Omental fat pad (tissue), 4 donors: ENCODE measurements around the gene ZNF804A. TPM values are rescaled to one million over a fixed set of nuclear protein-coding genes. Genes with fewer than 3 reads are reported as not detected.
"Not testable (repeated sequence)": the region's sequence is repeated elsewhere in the genome, so short reads cannot be mapped to it uniquely, and the experiment has no call there.

ENCODE experiments used
- ATAC-seq: fragments of 150-250 bp; one replicate; pipeline ENCODE4 v1.9.1; 2016; ENCODE audit warnings: mild to moderate bottlenecking, moderate library complexity; ENCODE audit not compliant: low FRiP score
- DNase-seq: peaks from one replicate; pipeline ENCODE4 v3.0.0-alpha.2; 2019; ENCODE audit warnings: low spot score
- total RNA-seq, 4 donors: library from RNA; depleted of rRNA; stranded (reverse); fragments of >200 nt; gene quantifications; one replicate each; pipeline ENCODE4 v1.1.0, GENCODE V29; 2016
- TF ChIP-seq, protein P1 (sequence below), 3 donors: fragments of 450-650 bp; IDR thresholded peaks; one replicate each; pipeline ENCODE4 v1.5.1; 2016 to 2017; ENCODE audit warnings: antibody characterized with exemption in 3 of 3, mild to moderate bottlenecking in 3 of 3, moderate library complexity in 2 of 3

Gene ZNF804A
- total RNA-seq, 4 donors from 2014 or later, result 0.09 to 0.79 (median 0.60) TPM; not detected in 1

DNA sequence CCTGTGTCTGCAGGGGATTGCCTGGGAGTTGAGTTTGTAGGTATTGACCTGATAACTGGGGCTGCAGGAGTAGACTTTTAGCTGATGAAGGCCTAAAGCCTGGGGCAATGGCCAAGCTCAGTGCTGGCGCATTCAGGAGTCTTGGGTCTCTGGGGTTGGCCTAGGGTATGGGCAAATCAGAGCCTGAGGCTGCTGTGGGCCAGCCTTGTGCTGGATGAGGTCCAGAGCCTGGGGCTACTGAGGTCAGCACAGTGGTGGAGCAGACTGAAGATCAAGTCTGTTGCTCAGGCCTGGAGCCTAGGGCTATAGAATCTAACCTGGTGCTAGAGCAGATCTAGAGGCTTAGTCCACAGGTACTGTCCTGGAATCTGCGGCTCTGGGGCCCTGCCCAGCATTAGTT lies 262.4 kb downstream of the ZNF804A start:
- TF ChIP-seq, protein P1, sequence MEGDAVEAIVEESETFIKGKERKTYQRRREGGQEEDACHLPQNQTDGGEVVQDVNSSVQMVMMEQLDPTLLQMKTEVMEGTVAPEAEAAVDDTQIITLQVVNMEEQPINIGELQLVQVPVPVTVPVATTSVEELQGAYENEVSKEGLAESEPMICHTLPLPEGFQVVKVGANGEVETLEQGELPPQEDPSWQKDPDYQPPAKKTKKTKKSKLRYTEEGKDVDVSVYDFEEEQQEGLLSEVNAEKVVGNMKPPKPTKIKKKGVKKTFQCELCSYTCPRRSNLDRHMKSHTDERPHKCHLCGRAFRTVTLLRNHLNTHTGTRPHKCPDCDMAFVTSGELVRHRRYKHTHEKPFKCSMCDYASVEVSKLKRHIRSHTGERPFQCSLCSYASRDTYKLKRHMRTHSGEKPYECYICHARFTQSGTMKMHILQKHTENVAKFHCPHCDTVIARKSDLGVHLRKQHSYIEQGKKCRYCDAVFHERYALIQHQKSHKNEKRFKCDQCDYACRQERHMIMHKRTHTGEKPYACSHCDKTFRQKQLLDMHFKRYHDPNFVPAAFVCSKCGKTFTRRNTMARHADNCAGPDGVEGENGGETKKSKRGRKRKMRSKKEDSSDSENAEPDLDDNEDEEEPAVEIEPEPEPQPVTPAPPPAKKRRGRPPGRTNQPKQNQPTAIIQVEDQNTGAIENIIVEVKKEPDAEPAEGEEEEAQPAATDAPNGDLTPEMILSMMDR (IDR thresholded peaks at IDR 0.05), result no peak
- DNase-seq (no peak), ATAC-seq (no peak)

DNA sequence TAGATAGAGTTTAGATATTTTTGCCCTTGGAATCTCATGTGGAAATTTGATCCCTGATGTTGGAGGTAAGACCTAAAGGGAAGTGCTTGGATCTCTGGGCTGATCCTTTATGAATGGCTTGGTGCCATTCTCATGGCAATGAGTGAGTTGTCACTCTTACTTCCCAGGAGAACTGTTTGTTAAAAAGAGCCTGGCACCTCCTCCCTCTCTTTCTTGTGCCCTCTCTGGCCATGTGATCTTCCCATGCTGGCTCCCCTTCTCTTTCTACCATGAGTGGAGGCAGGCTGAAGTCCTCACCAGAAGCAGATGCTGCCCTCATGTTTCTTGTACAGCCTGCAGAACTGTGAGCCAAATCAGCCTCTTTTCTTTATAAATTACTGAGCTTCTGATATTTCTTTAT lies 276.9 kb downstream of the ZNF804A start:
- ATAC-seq (no peak), DNase-seq (no peak)
- TF ChIP-seq, protein P1 (IDR thresholded peaks at IDR 0.05), result no peak

DNA sequence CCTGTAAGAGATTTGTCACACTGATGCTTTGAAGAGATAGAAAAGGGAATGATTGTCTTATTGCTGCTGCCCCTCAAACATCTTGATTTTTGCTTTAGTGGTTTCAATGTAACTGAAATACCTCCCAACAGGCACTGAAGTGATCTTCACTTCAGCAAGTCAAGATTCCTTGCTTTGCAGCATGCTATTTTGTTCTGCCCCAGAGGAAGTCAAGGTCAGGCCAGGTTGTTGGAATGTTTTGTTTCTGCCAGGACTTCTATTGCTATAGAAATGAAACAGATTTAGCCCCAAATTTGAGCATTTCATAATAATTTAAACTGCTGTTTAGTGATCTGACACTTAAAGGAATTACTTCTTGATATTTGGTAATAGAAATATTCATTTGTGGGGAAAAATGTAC lies 277.6 kb downstream of the ZNF804A start:
- no peak for DNase-seq
- no peak for ATAC-seq
- TF ChIP-seq, protein P1 (IDR thresholded peaks at IDR 0.05), result no peak

DNA sequence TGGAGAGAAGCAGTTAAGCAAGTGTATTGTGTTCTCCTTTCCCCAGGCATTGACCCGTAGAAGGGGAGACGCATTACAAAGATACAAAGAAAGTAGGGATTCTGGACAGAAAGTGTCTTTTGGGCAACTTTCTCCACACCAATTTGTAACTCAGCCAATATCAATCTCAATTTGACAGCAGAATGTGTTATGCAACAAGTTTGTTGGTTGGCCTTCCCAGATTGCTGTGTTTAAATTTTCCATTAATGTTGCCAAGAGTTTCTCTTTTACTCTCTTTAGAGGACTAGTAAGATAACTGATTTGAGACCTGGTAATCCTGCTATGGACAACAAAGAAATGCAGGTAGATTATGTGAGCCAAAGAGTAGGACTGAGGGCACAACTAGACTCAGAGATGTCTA lies 279.6 kb downstream of the ZNF804A start:
- no peak for DNase-seq
- no peak for ATAC-seq
- TF ChIP-seq, protein P1 (IDR thresholded peaks at IDR 0.05), result no peak

DNA sequence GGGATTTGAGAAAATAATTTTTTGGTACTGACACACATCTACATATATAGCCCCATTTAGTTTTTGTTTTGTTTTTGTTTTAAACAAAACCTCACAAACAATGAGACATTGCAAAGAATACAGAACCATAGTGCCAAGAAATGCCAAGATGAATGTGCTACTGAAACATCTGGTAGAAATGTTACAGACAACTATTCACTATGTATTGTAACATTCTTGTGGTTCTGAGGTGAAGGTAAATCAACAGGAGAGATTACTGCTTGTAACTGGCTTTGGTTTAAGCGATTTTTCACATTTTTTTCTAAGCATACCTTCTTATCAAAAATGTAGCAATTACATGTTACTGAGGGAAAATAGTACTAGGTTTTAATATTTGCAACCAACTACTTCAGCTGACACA lies 281.3 kb downstream of the ZNF804A start:
- TF ChIP-seq, protein P1 (IDR thresholded peaks at IDR 0.05), result no peak
- ATAC-seq (no peak), DNase-seq (no peak)

DNA sequence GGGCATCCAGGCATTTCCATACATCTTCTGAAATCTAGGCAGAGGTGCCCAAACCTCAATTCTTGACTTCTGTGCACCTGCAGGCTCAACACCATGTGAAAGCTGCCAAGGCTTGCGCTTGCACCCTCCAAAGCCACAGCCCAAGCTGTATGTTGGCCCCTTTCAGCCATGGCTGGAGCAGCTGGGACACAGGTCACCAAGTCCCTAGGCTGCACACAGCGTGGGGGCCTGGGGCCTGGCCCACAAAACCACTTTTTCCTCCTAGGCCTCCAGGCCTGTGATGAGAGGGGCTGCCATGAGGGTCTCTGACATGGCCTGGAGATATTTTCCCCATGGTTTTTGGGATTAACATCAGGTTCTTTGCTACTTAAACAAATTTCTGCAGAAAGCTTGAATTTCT lies 288.3 kb downstream of the ZNF804A start:
- DNase-seq, ATAC-seq: not testable (repeated sequence)

DNA sequence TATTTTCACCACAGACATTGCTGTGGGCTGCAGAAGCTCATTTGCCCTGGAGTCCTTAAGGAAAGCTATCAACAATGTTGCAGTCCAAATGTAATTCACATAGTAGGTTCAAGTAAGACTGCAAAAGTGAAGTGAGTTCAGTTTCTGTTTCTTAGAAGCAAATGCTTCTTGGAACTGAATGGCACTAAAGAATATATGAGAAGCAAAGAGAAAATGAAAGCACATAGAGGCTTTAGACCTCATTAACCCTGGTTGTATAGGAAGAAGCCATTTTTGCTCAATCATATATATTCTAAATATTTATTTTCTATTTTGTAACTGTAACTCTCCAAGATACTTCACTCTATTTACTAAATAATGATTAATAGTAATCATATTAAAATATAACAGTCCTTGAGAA lies 292.0 kb downstream of the ZNF804A start:
- no peak for DNase-seq
- TF ChIP-seq, protein P1 (IDR thresholded peaks at IDR 0.05), result no peak
- ATAC-seq, result no peak

DNA sequence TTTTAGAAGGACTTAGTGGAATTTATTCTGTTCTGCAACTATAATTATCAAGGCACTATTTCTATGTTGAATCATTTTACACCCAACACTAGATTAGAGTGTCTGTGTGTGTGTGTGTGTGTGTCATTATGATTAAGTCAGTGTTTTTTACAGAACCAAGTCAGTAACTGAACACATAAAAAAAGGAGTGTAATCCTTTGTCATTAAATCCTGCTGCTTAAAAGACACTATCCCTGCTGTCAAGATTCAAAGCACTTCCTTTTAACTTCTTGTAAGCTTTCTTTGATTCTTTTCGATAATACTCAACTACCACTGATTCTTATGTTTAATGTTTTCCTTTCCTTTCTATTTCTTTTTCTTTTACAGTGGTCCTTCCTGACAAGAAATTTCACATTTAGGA lies 306.7 kb downstream of the ZNF804A start:
- TF ChIP-seq, protein P1 (IDR thresholded peaks at IDR 0.05), result no peak
- no peak for DNase-seq
- no peak for ATAC-seq
